GM12892 (cell line): Measurements from ENCODE around the gene SSX2IP.

Experiments used
- POLR2A ChIP-seq: IDR thresholded peaks from 2 replicates; pipeline ENCODE4 v1.6.1; 2011; ENCODE audit warnings: low read depth, low read length, control low read depth
- POLR2AphosphoS5 ChIP-seq: IDR thresholded peaks from 2 replicates; pipeline ENCODE4 v1.6.1; 2011; ENCODE audit warnings: low read depth, low read length, control low read depth
- TAF1 ChIP-seq: IDR thresholded peaks from 2 replicates; pipeline ENCODE4 v1.6.1; 2011; ENCODE audit warnings: low read depth, mild to moderate bottlenecking, control low read depth, low read length, borderline replicate concordance

DNA sequence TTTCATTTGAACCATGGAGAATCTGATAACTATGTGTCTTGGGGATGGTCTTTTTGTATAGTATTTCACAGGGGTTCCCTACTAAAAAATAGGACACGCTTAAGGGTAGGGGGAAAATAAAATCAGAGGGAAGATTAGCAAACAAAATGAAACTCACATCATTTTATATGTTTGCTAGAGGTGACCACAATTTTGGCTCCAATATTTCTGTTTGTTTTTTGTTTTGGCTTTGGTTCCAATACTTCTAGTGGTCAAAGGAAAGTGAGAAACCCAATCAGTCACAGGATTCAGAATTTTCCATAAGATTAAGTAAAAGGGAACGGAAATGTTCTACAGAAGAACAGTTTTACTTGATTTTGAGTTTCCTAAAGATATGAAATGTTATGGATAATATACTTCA lies 42.3 kb upstream of the SSX2IP start:
- TF ChIP-seq POLR2AphosphoS5 (no peak), POLR2A (no peak), TAF1 (no peak)
